Glutamatergic neuron (in vitro differentiated cells): Measurements from ENCODE around the gene TBC1D1. TPM values are rescaled to one million over a fixed set of nuclear protein-coding genes. Genes with fewer than 3 reads are reported as not detected.

Source experiments
- DNase-seq: peaks from one replicate; pipeline ENCODE4 v3.0.0; 2022
- H3K27ac Mint-ChIP-seq: one replicate; pipeline ENCODE4 v1.8.0; 2020; ENCODE audit warnings: mild to moderate bottlenecking, mixed read lengths, inconsistent platforms; ENCODE audit not compliant: unreplicated experiment
- H3K27me3 Mint-ChIP-seq: one replicate; pipeline ENCODE4 v1.8.0; 2020; ENCODE audit warnings: mild to moderate bottlenecking, moderate library complexity, mixed read lengths, inconsistent platforms; ENCODE audit not compliant: unreplicated experiment
- H3K36me3 Mint-ChIP-seq: one replicate; pipeline ENCODE4 v1.8.0; 2020; ENCODE audit warnings: mild to moderate bottlenecking, mixed read lengths, inconsistent platforms; ENCODE audit not compliant: unreplicated experiment
- H3K4me1 Mint-ChIP-seq: one replicate; pipeline ENCODE4 v1.8.0; 2020; ENCODE audit warnings: mild to moderate bottlenecking, low read depth, mixed read lengths, inconsistent platforms; ENCODE audit not compliant: unreplicated experiment
- H3K4me3 Mint-ChIP-seq: one replicate; pipeline ENCODE4 v1.8.0; 2020; ENCODE audit warnings: mild to moderate bottlenecking, mixed read lengths, inconsistent platforms; ENCODE audit not compliant: unreplicated experiment
- H3K9me3 Mint-ChIP-seq: one replicate; pipeline ENCODE4 v1.8.0; 2020; ENCODE audit warnings: mild to moderate bottlenecking, moderate library complexity, mixed read lengths, inconsistent platforms; ENCODE audit not compliant: unreplicated experiment
- total RNA-seq: library from RNA; stranded (reverse); fragmentation: NEBNext Ultra II Directional; extraction: Animal tissue kit (Norgen Biotek cat#: 25700); gene quantifications from one replicate; pipeline ENCODE4 v1.2.1, GENCODE V29; 2021; ENCODE audit not compliant: unreplicated experiment
- TF ChIP-seq, protein P1 (sequence below): fragments of 200-600 bp; sonication (generic); IDR thresholded peaks from one replicate; pipeline ENCODE4 v1.5.0; 2021; ENCODE audit not compliant: partially characterized antibody, unreplicated experiment

The TBC1D1 gene
- total RNA-seq, 1 donor from 2014 or later, result 106 TPM

DNA sequence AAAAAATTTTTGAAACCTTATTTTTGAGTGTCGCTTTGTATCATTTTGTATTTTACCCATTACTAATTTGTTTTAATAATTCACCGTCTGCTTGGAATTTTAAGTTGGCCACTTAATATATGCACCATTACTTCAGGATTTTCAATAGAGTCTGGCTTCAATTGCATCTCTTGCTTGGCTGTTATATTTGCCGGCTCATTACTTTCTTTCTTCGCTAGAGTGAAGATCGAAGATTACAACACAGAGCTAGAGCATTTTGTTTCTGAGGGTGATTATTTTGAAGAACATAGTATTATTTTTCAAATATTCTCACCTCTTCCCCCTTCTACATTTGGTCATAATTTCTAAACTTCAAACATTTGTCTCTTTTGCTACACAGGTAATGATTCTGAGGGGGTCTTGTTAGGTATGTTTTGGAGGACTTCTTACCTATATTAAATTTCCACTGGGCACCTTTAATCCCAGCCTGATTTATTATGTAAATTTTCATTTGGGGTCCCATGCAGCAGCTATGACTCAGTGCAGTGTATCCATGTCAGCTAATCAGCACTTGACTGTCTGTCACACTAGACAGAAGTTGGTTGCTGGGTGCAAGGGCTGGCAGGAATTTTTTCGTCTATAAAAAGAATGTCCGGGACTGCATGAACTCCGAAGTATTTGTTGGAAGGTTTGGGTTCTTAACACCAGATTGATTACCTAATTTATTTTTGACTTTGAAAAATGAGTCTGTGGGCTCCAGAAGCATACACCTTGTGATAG lies 18.6 kb downstream of the TBC1D1 start:
- no peaks in the 10 kb centered on the region for H3K27me3 Mint-ChIP-seq
- DNase-seq, result no peak
- H3K36me3 Mint-ChIP-seq, result no peaks in the 10 kb centered on the region
- H3K27ac Mint-ChIP-seq, result no peak overlapping the region
- H3K9me3 Mint-ChIP-seq, result no peaks in the 10 kb centered on the region
- TF ChIP-seq, protein P1, sequence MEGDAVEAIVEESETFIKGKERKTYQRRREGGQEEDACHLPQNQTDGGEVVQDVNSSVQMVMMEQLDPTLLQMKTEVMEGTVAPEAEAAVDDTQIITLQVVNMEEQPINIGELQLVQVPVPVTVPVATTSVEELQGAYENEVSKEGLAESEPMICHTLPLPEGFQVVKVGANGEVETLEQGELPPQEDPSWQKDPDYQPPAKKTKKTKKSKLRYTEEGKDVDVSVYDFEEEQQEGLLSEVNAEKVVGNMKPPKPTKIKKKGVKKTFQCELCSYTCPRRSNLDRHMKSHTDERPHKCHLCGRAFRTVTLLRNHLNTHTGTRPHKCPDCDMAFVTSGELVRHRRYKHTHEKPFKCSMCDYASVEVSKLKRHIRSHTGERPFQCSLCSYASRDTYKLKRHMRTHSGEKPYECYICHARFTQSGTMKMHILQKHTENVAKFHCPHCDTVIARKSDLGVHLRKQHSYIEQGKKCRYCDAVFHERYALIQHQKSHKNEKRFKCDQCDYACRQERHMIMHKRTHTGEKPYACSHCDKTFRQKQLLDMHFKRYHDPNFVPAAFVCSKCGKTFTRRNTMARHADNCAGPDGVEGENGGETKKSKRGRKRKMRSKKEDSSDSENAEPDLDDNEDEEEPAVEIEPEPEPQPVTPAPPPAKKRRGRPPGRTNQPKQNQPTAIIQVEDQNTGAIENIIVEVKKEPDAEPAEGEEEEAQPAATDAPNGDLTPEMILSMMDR, result no peak
- H3K4me3 Mint-ChIP-seq, result no peak overlapping the region
- peaks cover 4% of the 10 kb centered on the region for H3K4me1 Mint-ChIP-seq

- Mint-ChIP-seq H3K27me3 (no peaks in the 10 kb centered on the region), H3K9me3 (no peaks in the 10 kb centered on the region), H3K4me3 (no peak overlapping the region), H3K36me3 (no peaks in the 10 kb centered on the region), H3K4me1 (peaks cover 4% of the 10 kb centered on the region), H3K27ac (no peak overlapping the region)
- DNase-seq, result no peak
- TF ChIP-seq, protein P1, result no peak
Observed at GRCh38 chr4:37910091-37910486, 19.2 kb downstream of the TBC1D1 start.

DNA sequence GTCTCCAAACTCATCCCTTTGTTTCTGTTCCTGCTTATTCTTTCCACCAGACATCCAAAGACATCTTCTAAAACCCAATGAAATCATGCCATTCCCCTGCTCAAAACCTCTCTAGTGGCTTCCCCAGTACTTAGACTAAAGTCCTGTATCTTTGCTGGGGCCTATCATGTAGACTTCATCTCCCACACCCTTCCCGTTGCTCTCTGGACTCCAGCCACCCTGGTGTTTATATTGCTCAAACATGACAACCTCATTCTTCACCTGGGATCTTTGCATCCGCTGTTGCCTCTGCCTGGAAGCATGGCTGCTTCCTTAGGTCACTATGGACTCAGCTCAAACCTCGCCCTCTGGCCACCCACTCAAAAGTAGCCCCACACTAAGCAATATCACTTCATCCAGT lies 23.7 kb downstream of the TBC1D1 start:
- Mint-ChIP-seq H3K4me3 (no peak overlapping the region), H3K36me3 (no peaks in the 10 kb centered on the region), H3K4me1 (no peaks in the 10 kb centered on the region)

DNA sequence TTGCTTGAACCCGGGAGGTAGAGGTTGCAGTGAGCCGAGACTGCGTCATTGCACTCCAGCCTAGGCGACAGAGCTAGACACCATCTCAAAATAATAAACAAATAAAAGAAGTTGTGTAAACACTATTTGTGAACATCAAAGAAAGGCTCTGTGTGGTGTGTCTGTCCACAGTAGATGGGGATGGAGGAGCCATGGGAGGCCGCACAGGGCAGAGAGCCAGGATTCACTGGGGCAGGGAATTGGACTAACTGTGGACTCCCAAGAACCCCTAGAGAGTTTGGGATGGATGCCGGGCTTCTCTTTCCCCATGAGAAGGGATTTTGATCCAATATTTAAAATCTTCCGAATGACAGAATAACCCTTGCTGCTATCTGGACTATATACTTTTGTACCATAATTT lies 26.5 kb downstream of the TBC1D1 start:
- H3K9me3 Mint-ChIP-seq, result no peaks in the 10 kb centered on the region
- no peaks in the 10 kb centered on the region for H3K36me3 Mint-ChIP-seq
- no peak for DNase-seq
- H3K27ac Mint-ChIP-seq, result no peak overlapping the region
- no peak overlapping the region for H3K4me3 Mint-ChIP-seq
- no peaks in the 10 kb centered on the region for H3K27me3 Mint-ChIP-seq
- TF ChIP-seq, protein P1, result no peak
- no peaks in the 10 kb centered on the region for H3K4me1 Mint-ChIP-seq

More for the DNA sequence above, 23.7 kb downstream of the TBC1D1 start:
- Mint-ChIP-seq H3K9me3 (no peaks in the 10 kb centered on the region), H3K27me3 (no peaks in the 10 kb centered on the region), H3K27ac (no peak overlapping the region)
- TF ChIP-seq, protein P1, result no peak
- no peak for DNase-seq

DNA sequence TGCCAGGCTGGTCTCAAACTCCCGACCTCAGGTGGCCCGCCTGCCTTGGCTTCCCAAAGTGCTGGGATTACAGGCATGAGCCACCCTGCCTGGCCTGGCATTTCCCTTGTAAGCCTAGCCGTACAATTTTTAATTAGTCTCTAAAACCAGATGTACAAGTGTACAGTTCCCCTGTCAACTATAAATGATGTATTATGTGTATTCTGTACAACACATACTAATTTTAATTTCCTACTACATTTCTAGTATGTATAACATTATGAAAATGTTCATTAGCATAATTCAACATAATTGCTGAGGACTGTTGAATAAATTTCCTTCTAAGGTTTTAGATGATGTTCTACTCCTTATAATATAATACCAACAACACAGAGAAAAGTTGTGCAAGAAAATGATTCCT lies 27.8 kb downstream of the TBC1D1 start:
- Mint-ChIP-seq H3K4me1 (no peaks in the 10 kb centered on the region), H3K36me3 (no peaks in the 10 kb centered on the region), H3K9me3 (peaks cover 1% of the 10 kb centered on the region), H3K4me3 (no peak overlapping the region), H3K27ac (no peak overlapping the region), H3K27me3 (no peaks in the 10 kb centered on the region)
- TF ChIP-seq, protein P1, result no peak
- DNase-seq, result no peak
